OCI-LY3 (cell line): ENCODE measurements around the gene CCL1.

Experiments used
- H2AFZ ChIP-seq: fragments of 200-600, 300-600 bp; shearing (Covaris generic); 2 replicates; pipeline ENCODE4 v1.6.0; 2014; ENCODE audit warnings: antibody characterized with exemption, low read depth, low read length
- H3K27ac ChIP-seq: fragments of 200-600, 300-600 bp; sonication (generic); 2 replicates; pipeline ENCODE4 v1.5.1; 2014; ENCODE audit warnings: mild to moderate bottlenecking, low read length, moderate library complexity, mixed read lengths
- H3K27me3 ChIP-seq: fragments of 200-600, 300-600 bp; sonication (generic); 2 replicates; pipeline ENCODE4 v1.6.1; 2014; ENCODE audit warnings: low read depth, low read length, mixed read lengths
- H3K36me3 ChIP-seq: fragments of 200-600, 300-600 bp; sonication (generic); replicated peaks from 2 replicates; pipeline ENCODE3; 2014; ENCODE audit warnings: low read depth, low read length, mixed read lengths
- H3K4me1 ChIP-seq: fragments of 300-600, 200-600 bp; sonication (generic); 2 replicates; pipeline ENCODE4 v1.6.1; 2014; ENCODE audit warnings: low read length, mixed read lengths
- H3K4me2 ChIP-seq: fragments of 200-600, 300-600 bp; sonication (generic); 2 replicates; pipeline ENCODE4 v1.6.1; 2014; ENCODE audit warnings: low read length, mixed read lengths
- H3K4me3 ChIP-seq: fragments of 300-600, 200-600 bp; sonication (generic); 2 replicates; pipeline ENCODE4 v1.5.1; 2014; ENCODE audit warnings: antibody characterized with exemption, mild to moderate bottlenecking, low read length, moderate library complexity
- H3K79me2 ChIP-seq: fragments of 300-600, 200-600 bp; shearing (Covaris generic); 2 replicates; pipeline ENCODE4 v1.6.1; 2014; ENCODE audit warnings: mild to moderate bottlenecking, low read length, mixed read lengths
- H3K9ac ChIP-seq: fragments of 300-600, 200-600 bp; shearing (Covaris generic); 2 replicates; pipeline ENCODE4 v1.6.0; 2014; ENCODE audit warnings: mild to moderate bottlenecking, low read length, moderate library complexity
- H3K9me3 ChIP-seq: fragments of 200-600, 300-600 bp; shearing (Covaris generic); 2 replicates; pipeline ENCODE4 v1.6.1; 2014; ENCODE audit warnings: low read length, mixed read lengths; ENCODE audit not compliant: insufficient read depth
- H4K20me1 ChIP-seq: fragments of 200-600, 300-600 bp; sonication (generic); 2 replicates; pipeline ENCODE4 v1.6.1; 2016; ENCODE audit warnings: low read length, mixed read lengths; ENCODE audit not compliant: insufficient read depth
- CTCF ChIP-seq: fragments of 200-600, 300-600 bp; sonication (generic); IDR thresholded peaks from 2 replicates; pipeline ENCODE4 v1.5.1; 2014; ENCODE audit warnings: antibody characterized with exemption, low read length, low read depth
- EZH2phosphoT487 ChIP-seq: fragments of 200-600 bp; shearing (Covaris generic); IDR thresholded peaks from 2 replicates; pipeline ENCODE4 v1.6.1; 2018; ENCODE audit warnings: antibody characterized with exemption, mixed run types, low read depth

The CCL1 gene

GRCh38 chr17:34366010-34366409 is 3.0 kb upstream of the CCL1 start:
- no peak overlapping the region for H3K27ac ChIP-seq
- peaks cover 37% of the 10 kb centered on the region for H3K4me1 ChIP-seq

GRCh38 chr17:34365340-34365739 is 2.3 kb upstream of the CCL1 start:
- Histone ChIP-seq H3K4me3 (no peak overlapping the region), H4K20me1 (peaks cover 54% of the 10 kb centered on the region), H3K27me3 (peaks cover 91% of the 10 kb centered on the region), H3K79me2 (no peaks in the 10 kb centered on the region), H3K4me2 (no peak overlapping the region), H3K4me1 (peaks cover 31% of the 10 kb centered on the region), H3K27ac (no peak overlapping the region), H3K9me3 (no peaks in the 10 kb centered on the region), H3K9ac (no peak overlapping the region), H2AFZ (no peak overlapping the region), H3K36me3 (no peaks in the 10 kb centered on the region)
- TF ChIP-seq CTCF (no peak), EZH2phosphoT487 (no peak)

More at GRCh38 chr17:34366010-34366409, 3.0 kb upstream of the CCL1 start:
- H2AFZ ChIP-seq = no peak overlapping the region
- no peak overlapping the region for H3K4me3 ChIP-seq
- no peaks in the 10 kb centered on the region for H3K9me3 ChIP-seq
- H4K20me1 ChIP-seq = peaks cover 61% of the 10 kb centered on the region
- TF ChIP-seq EZH2phosphoT487 (no peak), CTCF (no peak)
- H3K4me2 ChIP-seq = no peak overlapping the region
- H3K9ac ChIP-seq = no peak overlapping the region
- H3K27me3 ChIP-seq = peaks cover 85% of the 10 kb centered on the region
- no peaks in the 10 kb centered on the region for H3K79me2 ChIP-seq
- no peaks in the 10 kb centered on the region for H3K36me3 ChIP-seq

- TF ChIP-seq EZH2phosphoT487 (no peak), CTCF (no peak)
- Histone ChIP-seq H3K27ac (no peak overlapping the region), H2AFZ (no peak overlapping the region), H3K27me3 (peaks cover 93% of the 10 kb centered on the region), H3K9me3 (no peaks in the 10 kb centered on the region), H3K79me2 (no peaks in the 10 kb centered on the region), H3K4me2 (no peak overlapping the region), H3K9ac (no peak overlapping the region), H4K20me1 (peaks cover 50% of the 10 kb centered on the region), H3K4me1 (peaks cover 25% of the 10 kb centered on the region), H3K4me3 (no peak overlapping the region), H3K36me3 (no peaks in the 10 kb centered on the region)
Measured at GRCh38 chr17:34364751-34365150, 1.7 kb upstream of the CCL1 start.

- no peaks in the 10 kb centered on the region for H3K9me3 ChIP-seq
- H2AFZ ChIP-seq = no peak overlapping the region
- H3K4me1 ChIP-seq = peaks cover 16% of the 10 kb centered on the region
- no peak overlapping the region for H3K9ac ChIP-seq
- TF ChIP-seq CTCF (peak; percentile 99), EZH2phosphoT487 (no peak)
- no peak overlapping the region for H3K4me2 ChIP-seq
- H3K27ac ChIP-seq = no peak overlapping the region
- peaks cover 34% of the 10 kb centered on the region for H4K20me1 ChIP-seq
- H3K79me2 ChIP-seq = no peaks in the 10 kb centered on the region
- H3K4me3 ChIP-seq = no peak overlapping the region
- peaks cover 86% of the 10 kb centered on the region for H3K27me3 ChIP-seq
- no peaks in the 10 kb centered on the region for H3K36me3 ChIP-seq
Measured at GRCh38 chr17:34361478-34362061, 1.5 kb downstream of the CCL1 start.
